K562 (cell line): ENCODE data around the gene NUB1. TPM values are rescaled to one million over a fixed set of nuclear protein-coding genes. Genes with fewer than 3 reads are reported as not detected.

Experiments
- ATAC-seq: fragments of 200-7000 bp; cut with Tn5 transposase; 3 replicates; pipeline ENCODE4 v1.9.1; 2020; ENCODE audit warnings: moderate library complexity
- BruUV-seq: library from RNA; stranded (reverse); fragments of 400-500 nt; replicated peaks from 2 replicates; lab custom pipeline; 2021; lab: Mats Ljungman, UMichigan
- CTCF ChIA-PET: fragments of 300-600 bp; formaldehyde crosslinking; extraction: SDS; loops from one replicate; lab custom pipeline; 2021; ENCODE audit warnings: low intra/inter-chr PET ratio; lab: Yijun Ruan, JAX
- POLR2A ChIA-PET: fragments of 300-600, 350-650 bp; sonication (Branson Sonifier 250); formaldehyde crosslinking; extraction: SDS; loops from one replicate; lab custom pipeline; 2021; ENCODE audit warnings: antibody characterized with exemption, inconsistent platforms; lab: Yijun Ruan, JAX
- DNase-seq, 4 experiments: peaks; one replicate each; pipeline versions ENCODE4 v3.0.0 to v3.0.0-alpha.2; 2011 to 2018; ENCODE audit warnings: low spot score in 3 of 4, mixed read lengths in 3 of 4; ENCODE audit errors: extremely low read depth in 1 of 4
- FAIRE-seq: peaks from 2 replicates; lab custom pipeline; 2011; peaks lifted over from hg19 to GRCh38; lab: Jason Lieb, UNC
- H2AFZ ChIP-seq: 2 replicates; pipeline ENCODE4 v1.6.0; 2011; ENCODE audit warnings: low read depth, low read length, control low read depth, inconsistent platforms
- H3K27ac ChIP-seq: fragments of 200-600 bp; 3 replicates; pipeline ENCODE4 v1.8.0; 2011; ENCODE audit warnings: low read depth, mild to moderate bottlenecking, control low read depth, inconsistent platforms, low read length, moderate library complexity, mixed read lengths; ENCODE audit errors: extremely low read depth
- H3K27me3 ChIP-seq, 2 experiments: fragments of 300-600 bp in 1 of 2; 2 replicates in 1 of 2; 3 replicates in 1 of 2; pipeline versions ENCODE4 v1.6.0 to v1.8.0; 2011; ENCODE audit warnings: inconsistent platforms in 2 of 2, low read length in 2 of 2, mild to moderate bottlenecking in 1 of 2, mixed read lengths in 1 of 2, moderate library complexity in 1 of 2; ENCODE audit not compliant: control insufficient read depth in 2 of 2, insufficient read depth in 2 of 2
- H3K36me3 ChIP-seq: fragments of 300-600 bp; 3 replicates; pipeline ENCODE4 v1.8.0; 2011; ENCODE audit warnings: mild to moderate bottlenecking, low read length, inconsistent platforms; ENCODE audit not compliant: control insufficient read depth, insufficient read depth
- H3K4me1 ChIP-seq, 2 experiments: fragments of 200-600 bp in 1 of 2; replicated peaks in 1 of 2; 2 replicates in 1 of 2; 3 replicates in 1 of 2; pipeline versions ENCODE4 v1.5.1 to v1.8.0; 2011; ENCODE audit warnings: inconsistent platforms in 2 of 2, low read length in 2 of 2, mild to moderate bottlenecking in 1 of 2, mixed read lengths in 1 of 2, moderate library complexity in 1 of 2; ENCODE audit not compliant: control insufficient read depth in 2 of 2, insufficient read depth in 2 of 2
- H3K4me2 ChIP-seq: 2 replicates; pipeline ENCODE4 v1.6.1; 2011; ENCODE audit warnings: low read length, control low read depth, inconsistent platforms, mixed read lengths; ENCODE audit not compliant: insufficient read depth
- H3K4me3 ChIP-seq: fragments of 200-600 bp; sonication (generic), shearing (Covaris generic); 2 replicates; pipeline ENCODE4 v1.5.1; 2016; ENCODE audit warnings: control low read depth, inconsistent platforms
- H3K79me2 ChIP-seq: fragments of 200-600 bp; 3 replicates; pipeline ENCODE4 v1.8.0; 2011; ENCODE audit warnings: low read length, inconsistent platforms; ENCODE audit not compliant: control insufficient read depth, insufficient read depth
- H3K9ac ChIP-seq, 2 experiments: 2 replicates each; pipeline versions ENCODE4 v1.6.0 to v1.6.1; 2011; ENCODE audit warnings: low read depth in 2 of 2, low read length in 2 of 2, control low read depth in 1 of 2, inconsistent platforms in 1 of 2, mild to moderate bottlenecking in 1 of 2, mixed read lengths in 1 of 2; ENCODE audit not compliant: insufficient read depth in 1 of 2
- H3K9me1 ChIP-seq: one replicate; pipeline ENCODE4 v1.6.0; 2011; ENCODE audit warnings: inconsistent platforms, mild to moderate bottlenecking, low read length, moderate library complexity; ENCODE audit not compliant: control insufficient read depth, insufficient read depth
- H3K9me3 ChIP-seq: replicated peaks from 2 replicates; pipeline ENCODE4 v1.5.1; 2011; ENCODE audit warnings: low read depth, low read length, inconsistent platforms; ENCODE audit not compliant: control insufficient read depth, insufficient read depth
- H4K20me1 ChIP-seq: replicated peaks from 2 replicates; pipeline ENCODE4 v1.6.1; 2011; ENCODE audit warnings: low read length, inconsistent platforms, mixed read lengths; ENCODE audit not compliant: control insufficient read depth, insufficient read depth
- ATF1 ChIP-seq, 2 experiments: fragments of 450-650 bp in 1 of 2; IDR thresholded peaks; 2 replicates each; pipeline ENCODE4 v1.6.1; 2016; ENCODE audit warnings: missing compliant biosample characterization in 1 of 2, missing genetic modification characterization in 1 of 2
- NCOA2 ChIP-seq, 2 experiments: fragments of 450-650 bp; IDR thresholded peaks; 2 replicates each; pipeline ENCODE4 v1.6.1; 2018; ENCODE audit warnings: mild to moderate bottlenecking in 2 of 2, moderate library complexity in 1 of 2; ENCODE audit not compliant: partially characterized antibody in 2 of 2
- PHF8 ChIP-seq: fragments of 200-600 bp; sonication (generic); IDR thresholded peaks from 2 replicates; pipeline ENCODE4 v1.6.1; 2012; ENCODE audit warnings: mixed run types, mild to moderate bottlenecking, inconsistent platforms, low read length, moderate library complexity, borderline replicate concordance
- POLR2G ChIP-seq: fragments of 200-400 bp; formaldehyde crosslinking; IDR thresholded peaks from 2 replicates; pipeline ENCODE4 v1.6.1; 2017; ENCODE audit warnings: low read depth, mild to moderate bottlenecking, antibody characterized with exemption, low read length, moderate library complexity
- SMARCE1 ChIP-seq: fragments of 450-650 bp; IDR thresholded peaks from 2 replicates; pipeline ENCODE4 v1.7.1; 2016; ENCODE audit warnings: mild to moderate bottlenecking
- VEZF1 ChIP-seq: fragments of 200-800 bp; sonication (Bioruptor generic); IDR thresholded peaks from 2 replicates; pipeline ENCODE4 v1.6.1; 2017; ENCODE audit warnings: missing genetic modification characterization, missing compliant biosample characterization
- ZNF263 ChIP-seq: sonication (generic); formaldehyde crosslinking; IDR thresholded peaks from 2 replicates; pipeline ENCODE4 v1.8.0; 2022; ENCODE audit warnings: mild to moderate bottlenecking, missing genetic modification reagents, borderline replicate concordance
- ZNF639 ChIP-seq, 2 experiments: fragments of 200-800 bp in 1 of 2; sonication (Bioruptor generic) in 1 of 2; sonication (generic) in 1 of 2; formaldehyde crosslinking in 1 of 2; IDR thresholded peaks in 1 of 2; conservative IDR thresholded peaks in 1 of 2; 2 replicates each; pipeline versions ENCODE4 v1.5.0 to v1.6.1; 2016 to 2020; ENCODE audit warnings: missing compliant biosample characterization in 1 of 2, missing genetic modification characterization in 1 of 2, missing genetic modification reagents in 1 of 2
- WGBS: fragments of 100-300 bp; shearing (Covaris generic); methylation state at CpG from one replicate; pipeline ENCODE4 v1.1.6; 2016; ENCODE audit warnings: low coverage, mixed read lengths; ENCODE audit not compliant: insufficient coverage; ENCODE audit errors: missing lambda C conversion rate; 5-methylcytosine and 5-hydroxymethylcytosine counted together
- in situ Hi-C: fragments of 300-500 bp; cut with MboI; formaldehyde crosslinking; loops from 4 replicates; pipeline ENCODE4 v1.15.0; 2018; ENCODE audit warnings: inconsistent platforms, mixed read lengths
- intact Hi-C: fragments of 100-400 bp; cut with micrococcal nuclease; formaldehyde crosslinking; loops from 2 replicates; pipeline ENCODE4 v1.14.2; 2022
- polyA plus RNA-seq, 8 experiments: library from polyadenylated mRNA; depleted of rRNA in 4 of 8; stranded (reverse) in 5 of 8; unstranded in 3 of 8; fragments of >200 nt; fragmentation: Nextera tagmentation in 2 of 8; fragmentation: Illumina TruSeq in 1 of 8; extraction: Ambion mirVana in 2 of 8; extraction: Trizol in 1 of 8; gene quantifications; 2 replicates each; pipeline versions ENCODE4 v1.2.1 to v1.2.3, GENCODE V29; 2011 to 2014; ENCODE audit warnings: inconsistent platforms in 1 of 8, missing spikeins in 1 of 8
- total RNA-seq, 7 experiments: library from RNA; depleted of rRNA in 6 of 7; stranded (reverse); fragments of >200 nt in 6 of 7; fragmentation: Illumina TruSeq in 2 of 7; extraction: Trizol in 2 of 7; gene quantifications; 2 replicates each; pipeline versions ENCODE4 v1.2.1 to v1.2.3, GENCODE V29; 2011 to 2021; ENCODE audit warnings: low replicate concordance in 1 of 7

The NUB1 gene
- total and polyA plus RNA-seq, 9 of the 15 experiments (the other 6 are each of a cell fraction or from before 2014, with no cell fraction given), result 43.2 to 159 (median 85.2) TPM

GRCh38 chr7:151372612-151373265, 31.1 kb downstream of the NUB1 start:
- ATAC-seq, result no peak
- H3K4me1 ChIP-seq, result peaks cover 0 to 17% of the 10 kb centered on the region in 2 experiments; a peak in 3 of 5 replicates
- ChIA-PET CTCF (no interaction called here), POLR2A (interaction anchor here (0.6 to 1.0 kb wide), 4 partner anchors 18 to 317 kb away, joined by 3 read pairs; no protein-coding TSS in a partner anchor)
- TF ChIP-seq ZNF263, result no peak
- TF ChIP-seq POLR2G, result 0 out of 2 replicates have a peak, but pooled peaks have one; percentile 22
- H4K20me1 ChIP-seq, result no peaks in the 10 kb centered on the region
- peaks cover 3% of the 10 kb centered on the region for H3K9me1 ChIP-seq
- peak overlapping the region in 1 of 2 experiments; percentile 47; a peak in 2 of 4 replicates for H3K9ac ChIP-seq
- BruUV-seq, result no TSS peak
- no peak for FAIRE-seq
- H2AFZ ChIP-seq, result no peak overlapping the region
- no peak overlapping the region for H3K4me2 ChIP-seq
- H3K4me3 ChIP-seq, result no peak overlapping the region
- WGBS, result 85% methylated on average over 9 of the region's 10 CpGs
- intact Hi-C loops (no loop called here), in situ Hi-C loops (no loop called here)
- no peak for DNase-seq
- peaks cover 49% of the 10 kb centered on the region; the same call in 2 of the 3 replicates for H3K36me3 ChIP-seq
- H3K79me2 ChIP-seq, result no peaks in the 10 kb centered on the region
- H3K9me3 ChIP-seq, result no peaks in the 10 kb centered on the region
- no peaks in the 10 kb centered on the region for H3K27me3 ChIP-seq
- no peak overlapping the region for H3K27ac ChIP-seq

- ChIA-PET CTCF (no interaction called here), POLR2A (interaction anchor here (0.6 kb wide), 1 partner anchor 316 kb away, joined by 3 read pairs; no protein-coding TSS in a partner anchor)
- Histone ChIP-seq H3K4me2 (no peak overlapping the region), H3K4me3 (no peak overlapping the region), H3K9me1 (no peaks in the 10 kb centered on the region), H3K79me2 (no peaks in the 10 kb centered on the region), H4K20me1 (no peaks in the 10 kb centered on the region), H3K27me3 (no peaks in the 10 kb centered on the region), H3K9ac (peak overlapping the region in 1 of 2 experiments; percentile 54; a peak in 2 of 4 replicates), H3K27ac (no peak overlapping the region), H3K4me1 (peaks cover 0 to 13% of the 10 kb centered on the region in 2 experiments; a peak in 2 of 5 replicates), H2AFZ (no peak overlapping the region), H3K36me3 (peaks cover 50% of the 10 kb centered on the region; the same call in 2 of the 3 replicates), H3K9me3 (no peaks in the 10 kb centered on the region)
- in situ Hi-C loops, result no loop called here
- DNase-seq (no peak), FAIRE-seq (no peak), ATAC-seq (no peak)
- intact Hi-C loops, result no loop called here
- no TSS peak for BruUV-seq
- WGBS, result 76% methylated on average over 13 of the region's 13 CpGs
- TF ChIP-seq ZNF639 (CRISPR knock-in tag; conservative IDR thresholded peaks at IDR 0.05 in 1 of 2, IDR thresholded peaks at IDR 0.05 in 1 of 2) (no peak), VEZF1 (CRISPR knock-in tag) (no peak), NCOA2 (IDR thresholded peaks at IDR 0.05; ENCODE audit: partially characterized antibody in 2 of 2) (no peak), ATF1 (CRISPR knock-in tag; IDR thresholded peaks at IDR 0.05) (no peak), ATF1 (tag; IDR thresholded peaks at IDR 0.05) (no peak), SMARCE1 (no peak), PHF8 (no peak)
Measured at GRCh38 chr7:151373599-151373998, 32.0 kb downstream of the NUB1 start.
